DND-41 (cell line): ENCODE data around the gene TK2.

ENCODE experiments used
- ATAC-seq: fragments of 200-7000 bp; cut with Tn5 transposase; 3 replicates; pipeline ENCODE4 v1.9.1; 2021; ENCODE audit warnings: low read depth; ENCODE audit not compliant: insufficient read depth
- DNase-seq: peaks from one replicate; pipeline ENCODE4 v3.0.0-alpha.2; 2020
- H2AFZ ChIP-seq: 2 replicates; pipeline ENCODE4 v1.6.0; 2012; ENCODE audit warnings: low read depth, low read length
- H3K27ac ChIP-seq: 2 replicates; pipeline ENCODE4 v1.5.1; 2012; ENCODE audit warnings: low read length, inconsistent platforms
- H3K27me3 ChIP-seq: fragments of 200-600 bp; sonication (generic); 2 replicates; pipeline ENCODE4 v1.6.0; 2012; ENCODE audit warnings: low read length, mild to moderate bottlenecking, inconsistent platforms; ENCODE audit not compliant: insufficient read depth, poor library complexity
- H3K36me3 ChIP-seq: 2 replicates; pipeline ENCODE4 v1.5.1; 2012; ENCODE audit warnings: low read length, inconsistent platforms; ENCODE audit not compliant: insufficient read depth
- H3K4me1 ChIP-seq: 2 replicates; pipeline ENCODE4 v1.5.1; 2012; ENCODE audit warnings: mild to moderate bottlenecking, low read length; ENCODE audit not compliant: insufficient read depth
- H3K4me2 ChIP-seq: 2 replicates; pipeline ENCODE4 v1.6.0; 2012; ENCODE audit warnings: mild to moderate bottlenecking, moderate library complexity, low read length, inconsistent platforms; ENCODE audit not compliant: insufficient read depth
- H3K4me3 ChIP-seq, 2 experiments: fragments of 200-600 bp in 1 of 2; shearing (Covaris generic) in 1 of 2; 2 replicates each; pipeline ENCODE4 v1.5.1; 2012 to 2016; ENCODE audit warnings: inconsistent platforms in 2 of 2, low read length in 2 of 2, mild to moderate bottlenecking in 2 of 2, low read depth in 1 of 2, moderate library complexity in 1 of 2
- H3K79me2 ChIP-seq: 2 replicates; pipeline ENCODE4 v1.6.0; 2012; ENCODE audit warnings: low read length, inconsistent platforms; ENCODE audit not compliant: insufficient read depth
- H3K9ac ChIP-seq: 2 replicates; pipeline ENCODE4 v1.6.0; 2012; ENCODE audit warnings: low read depth, mild to moderate bottlenecking, inconsistent platforms, low read length, moderate library complexity
- H3K9me3 ChIP-seq: 2 replicates; pipeline ENCODE4 v1.5.1; 2012; ENCODE audit warnings: low read length, moderate library complexity, mild to moderate bottlenecking, inconsistent platforms; ENCODE audit not compliant: insufficient read depth, severe bottlenecking
- H4K20me1 ChIP-seq: 2 replicates; pipeline ENCODE4 v1.6.0; 2012; ENCODE audit warnings: low read length; ENCODE audit not compliant: insufficient read depth
- EZH2 ChIP-seq: IDR thresholded peaks from 3 replicates; pipeline ENCODE4 v1.6.1; 2012; ENCODE audit warnings: borderline replicate concordance, low read depth, mild to moderate bottlenecking, moderate library complexity, low read length, inconsistent platforms; ENCODE audit not compliant: severe bottlenecking
- TF ChIP-seq, protein P1 (sequence below): IDR thresholded peaks from 2 replicates; pipeline ENCODE4 v1.5.1; 2012; ENCODE audit warnings: borderline replicate concordance, low read length, moderate library complexity, mild to moderate bottlenecking; ENCODE audit not compliant: poor library complexity, severe bottlenecking; ENCODE audit errors: extremely low read depth

Gene TK2

DNA sequence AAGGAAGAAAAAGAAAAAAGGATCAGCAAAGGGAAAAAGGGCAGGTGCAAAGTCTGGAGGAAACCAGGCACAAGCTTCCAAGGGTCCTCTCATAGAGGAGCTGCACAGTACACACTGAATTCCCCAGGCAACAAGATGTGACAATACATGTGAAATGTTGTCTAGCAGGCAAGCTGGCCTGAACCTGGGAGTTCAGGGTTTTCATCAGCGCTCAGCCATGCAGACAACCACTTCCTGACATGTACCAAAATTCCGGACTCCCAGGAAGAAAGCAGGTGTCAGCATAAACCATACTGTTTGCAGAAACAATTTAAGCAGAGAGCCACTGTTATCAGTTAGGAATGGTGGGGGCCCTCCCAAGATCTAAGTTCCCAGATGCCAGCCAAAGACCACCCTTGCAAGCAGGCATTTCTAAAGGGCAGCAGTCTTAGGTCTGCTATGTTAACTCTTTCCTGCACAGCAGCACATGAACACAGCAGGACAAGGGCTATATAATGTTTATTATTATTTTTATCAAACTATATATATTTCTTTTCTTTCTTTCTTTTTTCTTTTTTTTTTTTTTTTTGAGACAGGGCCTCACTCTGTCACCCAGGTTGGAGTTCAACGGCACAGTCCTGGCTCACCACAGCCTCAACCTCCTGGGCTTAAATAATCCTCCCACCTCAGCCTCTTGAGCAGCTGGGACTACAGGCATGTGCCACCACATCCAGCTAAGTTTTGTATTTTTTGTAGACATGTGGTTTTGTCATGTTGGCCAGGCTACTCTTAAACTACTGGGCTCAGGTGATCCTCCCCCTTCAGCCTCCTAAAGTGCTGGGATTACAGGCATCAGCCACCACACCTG lies 10.1 kb downstream of the TK2 start:
- TF ChIP-seq EZH2: no peak
- TF ChIP-seq, protein P1, sequence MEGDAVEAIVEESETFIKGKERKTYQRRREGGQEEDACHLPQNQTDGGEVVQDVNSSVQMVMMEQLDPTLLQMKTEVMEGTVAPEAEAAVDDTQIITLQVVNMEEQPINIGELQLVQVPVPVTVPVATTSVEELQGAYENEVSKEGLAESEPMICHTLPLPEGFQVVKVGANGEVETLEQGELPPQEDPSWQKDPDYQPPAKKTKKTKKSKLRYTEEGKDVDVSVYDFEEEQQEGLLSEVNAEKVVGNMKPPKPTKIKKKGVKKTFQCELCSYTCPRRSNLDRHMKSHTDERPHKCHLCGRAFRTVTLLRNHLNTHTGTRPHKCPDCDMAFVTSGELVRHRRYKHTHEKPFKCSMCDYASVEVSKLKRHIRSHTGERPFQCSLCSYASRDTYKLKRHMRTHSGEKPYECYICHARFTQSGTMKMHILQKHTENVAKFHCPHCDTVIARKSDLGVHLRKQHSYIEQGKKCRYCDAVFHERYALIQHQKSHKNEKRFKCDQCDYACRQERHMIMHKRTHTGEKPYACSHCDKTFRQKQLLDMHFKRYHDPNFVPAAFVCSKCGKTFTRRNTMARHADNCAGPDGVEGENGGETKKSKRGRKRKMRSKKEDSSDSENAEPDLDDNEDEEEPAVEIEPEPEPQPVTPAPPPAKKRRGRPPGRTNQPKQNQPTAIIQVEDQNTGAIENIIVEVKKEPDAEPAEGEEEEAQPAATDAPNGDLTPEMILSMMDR: no peak
- no peaks in the 10 kb centered on the region for H3K27me3 ChIP-seq
- peaks cover 24% of the 10 kb centered on the region for H3K4me1 ChIP-seq
- peak overlapping the region; percentile 82 for H3K27ac ChIP-seq
- H3K4me3 ChIP-seq: no peak overlapping the region
- no peaks in the 10 kb centered on the region for H3K9me3 ChIP-seq
- peak overlapping the region; percentile 25; the same call in 1 of the 2 replicates for H3K9ac ChIP-seq
- peak overlapping the region; percentile 37; the same call in 1 of the 2 replicates for H3K4me2 ChIP-seq
- DNase-seq: peak; percentile 58
- no peak overlapping the region for H2AFZ ChIP-seq
- ATAC-seq: peak; percentile 79
- no peaks in the 10 kb centered on the region for H4K20me1 ChIP-seq
- H3K36me3 ChIP-seq: peaks cover 4% of the 10 kb centered on the region
- H3K79me2 ChIP-seq: no peaks in the 10 kb centered on the region

DNA sequence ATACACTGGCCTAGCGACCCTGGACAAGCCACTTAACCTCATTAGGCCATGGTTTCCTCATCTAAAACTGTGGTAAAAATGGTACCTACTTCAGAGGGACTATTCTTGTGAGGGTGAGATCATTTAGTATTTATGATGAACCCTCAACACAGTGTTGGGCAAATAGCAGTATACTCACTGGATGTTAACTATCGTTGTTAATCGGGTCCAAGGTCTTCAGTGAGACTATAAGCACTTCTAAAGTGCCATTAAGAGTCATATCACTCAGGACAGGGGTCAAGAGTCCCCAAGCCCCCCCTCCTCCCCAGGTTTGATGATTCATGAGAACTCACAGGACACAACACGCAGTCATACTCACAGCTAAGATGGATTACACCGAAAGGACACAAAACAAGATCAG lies 11.0 kb downstream of the TK2 start:
- ATAC-seq (no peak), DNase-seq (no peak)
- no peaks in the 10 kb centered on the region for H4K20me1 ChIP-seq
- peak overlapping the region; percentile 25; the same call in 1 of the 2 replicates for H3K9ac ChIP-seq
- no peaks in the 10 kb centered on the region for H3K9me3 ChIP-seq
- no peaks in the 10 kb centered on the region for H3K27me3 ChIP-seq
- peaks cover 4% of the 10 kb centered on the region; the same call in 1 of the 2 replicates for H3K36me3 ChIP-seq
- no peak overlapping the region for H3K4me3 ChIP-seq
- H2AFZ ChIP-seq: no peak overlapping the region
- peaks cover 24% of the 10 kb centered on the region for H3K4me1 ChIP-seq
- TF ChIP-seq, protein P1: no peak
- no peak for TF ChIP-seq EZH2
- no peaks in the 10 kb centered on the region for H3K79me2 ChIP-seq
- peak overlapping the region; percentile 53 for H3K27ac ChIP-seq
- no peak overlapping the region for H3K4me2 ChIP-seq

DNA sequence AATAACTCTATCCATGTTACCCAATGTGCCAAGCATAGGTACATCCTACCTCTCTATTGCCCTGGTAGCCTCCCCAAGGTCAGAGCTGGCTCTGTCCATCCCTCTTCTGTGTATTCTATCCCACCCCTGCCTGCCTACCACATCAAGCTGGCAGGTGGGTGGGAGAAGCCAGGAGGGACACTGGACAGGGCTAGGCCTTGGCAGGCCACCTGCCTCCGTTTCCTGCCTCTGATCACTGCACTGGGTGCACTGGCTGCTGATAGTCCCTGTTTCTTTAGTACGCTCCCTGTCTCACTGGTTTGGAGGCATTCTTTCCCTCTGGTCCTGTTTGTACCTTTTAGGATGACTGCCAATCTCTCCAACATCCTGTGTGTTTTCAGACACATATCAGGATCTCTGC lies 12.7 kb downstream of the TK2 start:
- Histone ChIP-seq H3K9ac (no peak overlapping the region), H3K4me3 (no peak overlapping the region), H3K9me3 (no peaks in the 10 kb centered on the region), H3K27ac (no peak overlapping the region), H3K36me3 (peaks cover 4% of the 10 kb centered on the region; the same call in 1 of the 2 replicates), H3K4me1 (peaks cover 24% of the 10 kb centered on the region), H3K4me2 (no peak overlapping the region), H4K20me1 (no peaks in the 10 kb centered on the region), H2AFZ (no peak overlapping the region), H3K27me3 (no peaks in the 10 kb centered on the region), H3K79me2 (no peaks in the 10 kb centered on the region)
- no peak for ATAC-seq
- TF ChIP-seq, protein P1: no peak
- no peak for TF ChIP-seq EZH2
- no peak for DNase-seq
